Stomach smooth muscle (tissue), 2 donors: Measurements from ENCODE around the gene TM6SF1.
"Not testable (repeated sequence)": the region's sequence is repeated elsewhere in the genome, so short reads cannot be mapped to it uniquely, and the experiment has no call there.

ENCODE experiments used
- H3K27ac ChIP-seq: one replicate; pipeline ENCODE4 v1.7.0; 2013; ENCODE audit warnings: mild to moderate bottlenecking, low read length, inconsistent platforms
- H3K27me3 ChIP-seq, 2 donors: one replicate each; pipeline ENCODE4 v1.7.0; 2013; ENCODE audit warnings: low read length in 2 of 2; ENCODE audit not compliant: insufficient read depth in 2 of 2, control insufficient read depth in 1 of 2
- H3K36me3 ChIP-seq, 2 donors: one replicate each; pipeline ENCODE4 v1.7.0; 2013; ENCODE audit warnings: low read length in 2 of 2; ENCODE audit not compliant: control insufficient read depth in 2 of 2, insufficient read depth in 2 of 2
- H3K4me1 ChIP-seq: one replicate; pipeline ENCODE4 v1.7.0; 2013; ENCODE audit warnings: low read length; ENCODE audit not compliant: control insufficient read depth, insufficient read depth
- H3K4me3 ChIP-seq, 2 donors: one replicate each; pipeline ENCODE4 v1.7.0; 2013; ENCODE audit warnings: low read length in 2 of 2
- H3K9ac ChIP-seq, 2 donors: one replicate each; pipeline ENCODE4 v1.7.0; 2013; ENCODE audit warnings: low read length in 2 of 2, mild to moderate bottlenecking in 1 of 2
- H3K9me3 ChIP-seq, 2 donors: one replicate each; pipeline ENCODE4 v1.7.0; 2013; ENCODE audit warnings: low read length in 2 of 2; ENCODE audit not compliant: control insufficient read depth in 2 of 2
- donor health status: healthy.
- donor health status: Pancreatic carcinoma.

Gene TM6SF1

GRCh38 chr15:83158393-83158792 lies 50.9 kb downstream of the TM6SF1 start:
- no peaks in the 10 kb centered on the region for H3K4me1 ChIP-seq

GRCh38 chr15:83160741-83161140 lies 53.3 kb downstream of the TM6SF1 start:
- H3K36me3 ChIP-seq, result peaks cover 11% of the 10 kb centered on the region in 2 donors
- no peak overlapping the region for H3K27ac ChIP-seq
- H3K27me3 ChIP-seq, result no peaks in the 10 kb centered on the region
- H3K9me3 ChIP-seq, result no peaks in the 10 kb centered on the region
- H3K4me3 ChIP-seq, result no peak overlapping the region
- H3K9ac ChIP-seq, result no peak overlapping the region
- H3K4me1 ChIP-seq, result no peaks in the 10 kb centered on the region

More at GRCh38 chr15:83158393-83158792, 50.9 kb downstream of the TM6SF1 start:
- Histone ChIP-seq H3K36me3 (peaks cover 11% of the 10 kb centered on the region in 2 donors), H3K4me3 (no peak overlapping the region), H3K9me3 (no peaks in the 10 kb centered on the region), H3K27me3 (no peaks in the 10 kb centered on the region), H3K9ac (no peak overlapping the region), H3K27ac (no peak overlapping the region)

- H3K9me3 ChIP-seq, result no peaks in the 10 kb centered on the region
- no peaks in the 10 kb centered on the region for H3K27me3 ChIP-seq
- H3K27ac ChIP-seq, result no peak overlapping the region
- H3K4me1 ChIP-seq, result no peaks in the 10 kb centered on the region
- no peak overlapping the region for H3K4me3 ChIP-seq
- H3K9ac ChIP-seq, result no peak overlapping the region
- H3K36me3 ChIP-seq, result no peaks in the 10 kb centered on the region
Observed at GRCh38 chr15:83163032-83163431, 55.6 kb downstream of the TM6SF1 start.

- H3K9ac ChIP-seq, result no peak overlapping the region
- H3K36me3 ChIP-seq, result no peaks in the 10 kb centered on the region
- H3K4me3 ChIP-seq, result no peak overlapping the region
- H3K4me1 ChIP-seq, result no peaks in the 10 kb centered on the region
- H3K9me3 ChIP-seq, result no peaks in the 10 kb centered on the region
- H3K27me3 ChIP-seq, result no peaks in the 10 kb centered on the region
- H3K27ac ChIP-seq, result no peak overlapping the region
Observed at GRCh38 chr15:83164111-83164770, 56.8 kb downstream of the TM6SF1 start.

GRCh38 chr15:83164771-83165404 lies 57.4 kb downstream of the TM6SF1 start:
- Histone ChIP-seq H3K27ac (no peak overlapping the region), H3K4me3 (no peak overlapping the region)

GRCh38 chr15:83166218-83166617 lies 58.8 kb downstream of the TM6SF1 start:
- no peaks in the 10 kb centered on the region for H3K27me3 ChIP-seq
- no peak overlapping the region for H3K4me3 ChIP-seq
- H3K4me1 ChIP-seq, result no peaks in the 10 kb centered on the region
- H3K9ac ChIP-seq, result no peak overlapping the region
- no peaks in the 10 kb centered on the region for H3K9me3 ChIP-seq
- H3K27ac ChIP-seq, result no peak overlapping the region
- H3K36me3 ChIP-seq, result no peaks in the 10 kb centered on the region

More at GRCh38 chr15:83164771-83165404, 57.4 kb downstream of the TM6SF1 start:
- Histone ChIP-seq H3K27me3 (no peaks in the 10 kb centered on the region), H3K9ac (no peak overlapping the region), H3K4me1 (no peaks in the 10 kb centered on the region), H3K9me3 (no peaks in the 10 kb centered on the region), H3K36me3 (no peaks in the 10 kb centered on the region)

GRCh38 chr15:83166830-83167229 lies 59.4 kb downstream of the TM6SF1 start:
- no peak overlapping the region for H3K9ac ChIP-seq

GRCh38 chr15:83169576-83169975 lies 62.1 kb downstream of the TM6SF1 start:
- not testable (repeated sequence) for H3K9ac ChIP-seq, H3K27me3 ChIP-seq, H3K4me3 ChIP-seq, H3K4me1 ChIP-seq, H3K9me3 ChIP-seq, H3K27ac ChIP-seq, H3K36me3 ChIP-seq

More at GRCh38 chr15:83166830-83167229, 59.4 kb downstream of the TM6SF1 start:
- Histone ChIP-seq H3K27me3 (no peaks in the 10 kb centered on the region), H3K9me3 (no peaks in the 10 kb centered on the region), H3K27ac (no peak overlapping the region), H3K4me3 (no peak overlapping the region), H3K4me1 (no peaks in the 10 kb centered on the region), H3K36me3 (no peaks in the 10 kb centered on the region)

GRCh38 chr15:83170474-83171165 lies 63.2 kb downstream of the TM6SF1 start:
- no peak overlapping the region for H3K9ac ChIP-seq
- no peaks in the 10 kb centered on the region for H3K9me3 ChIP-seq
- H3K27me3 ChIP-seq, result no peaks in the 10 kb centered on the region
- H3K36me3 ChIP-seq, result no peaks in the 10 kb centered on the region
- no peaks in the 10 kb centered on the region for H3K4me1 ChIP-seq
- no peak overlapping the region for H3K4me3 ChIP-seq
- no peak overlapping the region for H3K27ac ChIP-seq

- Histone ChIP-seq H3K4me3 (no peak overlapping the region), H3K9me3 (no peaks in the 10 kb centered on the region), H3K4me1 (no peaks in the 10 kb centered on the region), H3K36me3 (no peaks in the 10 kb centered on the region), H3K27ac (no peak overlapping the region), H3K27me3 (no peaks in the 10 kb centered on the region), H3K9ac (no peak overlapping the region)
Observed at GRCh38 chr15:83174891-83175290, 67.4 kb downstream of the TM6SF1 start.

GRCh38 chr15:83178390-83178789 lies 70.9 kb downstream of the TM6SF1 start:
- Histone ChIP-seq H3K27ac (no peak overlapping the region), H3K4me1 (no peaks in the 10 kb centered on the region), H3K4me3 (no peak overlapping the region), H3K27me3 (no peaks in the 10 kb centered on the region), H3K36me3 (no peaks in the 10 kb centered on the region), H3K9ac (no peak overlapping the region), H3K9me3 (no peaks in the 10 kb centered on the region)
